DMS 273 (cell line): ENCODE results near the gene BANF2.

Experiments
- DNase-seq: peaks from one replicate; lab custom pipeline; 2025; ENCODE audit not compliant: unreplicated experiment; lab: John Stamatoyannopoulos, UW

BANF2 gene

GRCh38 chr20:17732907-17733521 lies 33.2 kb downstream of the BANF2 start:
- DNase-seq, result no peak

DNA sequence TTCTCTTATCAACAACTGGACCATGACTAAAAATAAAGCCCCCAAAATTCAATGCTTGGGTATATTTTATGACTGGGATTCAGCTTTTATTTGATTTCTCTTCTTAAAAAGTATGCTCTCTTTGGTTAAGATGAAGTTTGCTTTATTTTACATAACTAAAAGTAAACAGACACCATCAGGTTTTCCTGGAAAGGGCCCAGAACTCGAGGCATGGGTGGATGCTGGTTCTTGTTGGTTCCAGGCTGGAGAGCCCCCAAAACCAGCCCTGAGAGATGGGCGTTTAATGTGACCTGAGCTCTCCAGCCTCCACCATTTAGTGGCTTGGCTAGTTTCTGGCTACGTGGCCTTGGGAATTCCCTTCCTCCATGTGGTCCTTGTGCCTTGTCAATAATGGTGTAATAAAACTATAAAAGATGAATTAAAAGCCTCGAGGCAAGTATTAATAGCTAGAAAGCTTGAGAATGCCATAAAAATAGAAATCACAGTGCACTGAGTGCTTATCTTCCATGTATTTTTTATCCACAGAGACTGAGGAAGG lies 34.1 kb downstream of the BANF2 start:
- no peak for DNase-seq

DNA sequence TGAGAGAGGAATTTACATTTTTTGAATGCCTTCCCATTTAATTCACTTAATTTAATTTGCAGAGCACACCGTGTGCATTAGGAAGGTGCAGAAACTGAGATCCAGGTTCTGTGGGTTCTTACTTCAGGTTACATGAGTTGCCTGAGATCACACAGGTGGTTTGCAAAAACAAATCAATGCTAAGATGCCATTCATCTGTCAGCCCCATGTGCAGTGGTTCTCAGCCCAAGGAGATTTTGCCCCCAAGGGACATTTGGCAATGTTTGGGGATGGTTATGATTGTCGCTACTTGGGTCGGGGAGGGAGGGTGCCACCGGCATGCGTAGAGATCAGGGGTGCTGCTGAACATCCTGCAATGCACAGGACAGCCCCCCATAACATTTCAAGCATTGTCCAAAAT lies 34.6 kb downstream of the BANF2 start:
- DNase-seq, result no peak

DNA sequence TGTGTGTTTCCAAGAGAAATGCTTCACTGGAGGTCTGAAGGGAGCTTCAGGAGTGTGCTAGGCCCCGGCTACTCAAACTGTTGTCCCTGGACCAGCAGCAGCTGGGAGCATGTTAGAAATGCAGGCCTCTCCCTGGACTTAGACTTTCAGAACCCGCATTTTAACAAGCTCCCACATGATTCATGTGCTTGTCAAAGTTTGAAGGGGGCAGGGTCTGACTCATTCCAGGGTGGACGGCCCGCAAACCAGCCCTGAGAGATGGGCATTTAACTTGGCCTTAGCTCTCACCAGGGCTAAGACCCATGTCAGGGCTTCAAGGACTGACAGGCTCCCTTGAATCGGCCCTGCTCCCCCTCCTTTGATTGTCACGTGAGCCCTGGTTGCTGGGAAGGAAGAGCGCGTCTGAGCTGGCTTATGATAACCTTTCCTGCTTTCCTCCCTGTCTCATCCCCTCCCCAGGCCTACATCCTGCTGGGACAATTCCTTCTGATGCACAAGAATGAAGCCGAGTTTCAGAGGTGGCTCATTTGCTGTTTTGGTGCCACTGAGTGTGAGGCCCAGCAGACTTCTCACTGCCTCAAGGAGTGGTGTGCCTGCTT lies 35.5 kb downstream of the BANF2 start:
- DNase-seq, result no peak

DNA sequence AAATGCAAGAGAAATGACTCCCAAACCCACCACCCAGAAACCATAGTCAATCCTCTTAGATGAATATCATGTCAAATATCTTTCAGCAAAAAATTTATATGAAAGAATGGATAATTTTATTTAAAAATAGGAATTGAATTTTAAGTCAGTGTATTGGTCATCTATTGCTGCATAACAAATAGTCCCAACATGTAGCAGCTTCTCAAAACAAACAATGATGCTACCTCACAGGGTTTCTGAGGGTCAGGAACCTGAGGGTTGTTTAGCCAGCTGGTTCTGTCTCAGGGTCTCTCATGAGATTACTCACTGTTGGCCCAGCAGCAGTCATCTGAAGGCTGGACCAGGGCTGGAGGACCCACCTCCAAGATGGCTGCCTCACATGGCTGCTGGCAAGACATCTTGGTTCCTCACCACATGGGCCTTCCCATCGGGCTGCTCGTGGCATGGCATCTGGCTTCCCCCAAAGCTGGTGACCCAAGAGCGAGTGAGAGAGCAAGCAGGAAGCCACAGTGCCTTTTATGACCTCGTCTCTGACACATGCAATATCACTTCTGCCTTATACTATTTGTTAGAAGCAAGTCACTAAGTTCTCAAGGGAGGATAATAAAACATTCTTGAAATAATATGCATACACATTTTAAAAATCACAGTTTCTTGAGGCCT lies 36.3 kb downstream of the BANF2 start:
- DNase-seq, result no peak

DNA sequence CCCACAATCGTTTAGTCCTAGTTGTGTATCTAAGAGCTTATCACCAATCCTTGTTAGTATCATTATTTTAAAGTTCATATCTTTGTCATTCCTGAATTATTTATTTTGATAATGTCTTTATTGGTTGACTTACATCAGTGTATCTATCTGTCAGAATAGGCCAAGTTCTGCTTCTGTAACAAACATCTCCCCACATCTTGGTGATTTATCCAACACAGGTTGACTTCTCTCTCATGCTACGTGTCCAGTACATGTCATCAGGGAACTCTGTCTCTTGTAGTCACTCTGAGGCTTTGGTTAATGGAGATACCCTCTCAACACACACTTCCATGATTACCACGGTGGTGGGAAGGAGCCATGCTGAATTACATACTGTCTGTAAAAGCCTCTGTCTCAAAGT lies 38.4 kb downstream of the BANF2 start:
- DNase-seq, result no peak

- no peak for DNase-seq
Measured at GRCh38 chr20:17741220-17741619, 41.5 kb downstream of the BANF2 start.

DNA sequence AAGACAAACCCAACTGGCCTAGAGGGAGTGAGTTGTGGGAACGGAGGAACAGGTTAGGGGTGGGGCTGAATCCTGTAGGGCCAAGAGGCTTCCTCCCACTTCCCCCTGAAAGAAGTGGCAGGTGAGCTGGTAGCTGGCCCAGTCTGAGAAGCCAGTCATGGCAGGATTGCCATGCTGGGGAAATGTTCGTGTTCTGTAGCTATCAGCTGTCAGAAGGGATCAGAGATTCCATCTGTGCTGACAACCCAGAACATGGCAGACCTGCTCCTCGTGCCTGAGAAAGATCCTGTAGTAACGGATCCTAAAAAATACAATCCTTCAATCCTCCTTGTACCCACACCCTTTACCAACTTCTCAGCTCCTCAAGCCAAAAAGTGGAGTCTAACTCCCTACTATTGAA lies 43.0 kb downstream of the BANF2 start:
- no peak for DNase-seq

DNA sequence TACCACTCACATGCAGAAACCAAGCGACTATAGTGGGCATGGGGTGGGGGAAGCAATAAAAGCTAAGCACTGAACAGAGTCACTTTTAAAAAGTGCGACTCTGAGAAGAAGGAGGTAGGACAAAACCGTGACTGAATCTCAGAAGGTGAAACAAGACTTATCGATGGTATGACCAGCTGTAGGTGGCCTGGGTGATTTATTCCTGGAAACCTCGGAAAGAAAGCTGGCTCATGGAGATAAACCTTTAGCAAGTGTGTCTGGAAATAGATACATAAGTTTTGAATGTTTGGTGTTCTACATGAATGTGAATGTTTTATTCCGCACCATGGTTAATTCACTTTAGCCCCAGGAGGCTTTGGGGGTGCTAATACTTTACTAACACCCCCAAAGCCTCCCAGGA lies 43.9 kb downstream of the BANF2 start:
- DNase-seq, result no peak

DNA sequence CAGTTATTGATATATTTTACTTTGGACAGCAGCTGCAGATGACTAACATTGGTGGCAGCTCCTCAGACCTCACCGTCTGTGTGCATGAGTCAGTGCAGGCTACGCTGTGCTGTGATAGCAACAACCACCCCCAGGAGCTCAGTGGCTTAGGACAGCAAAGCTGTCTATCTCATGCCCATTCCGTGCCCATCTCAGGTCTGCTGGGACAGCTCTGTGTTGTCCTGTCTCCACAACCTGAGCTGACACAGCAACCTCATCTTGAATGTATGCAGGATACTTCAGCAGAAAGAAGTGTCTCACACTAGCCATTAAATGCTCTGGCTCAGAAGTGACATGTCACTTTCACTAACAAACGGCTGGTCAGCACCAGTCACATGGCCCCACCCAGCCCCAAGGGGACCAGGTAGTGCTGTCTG lies 47.7 kb downstream of the BANF2 start:
- no peak for DNase-seq

- no peak for DNase-seq
Measured at GRCh38 chr20:17748279-17748678, 48.5 kb downstream of the BANF2 start.

DNA sequence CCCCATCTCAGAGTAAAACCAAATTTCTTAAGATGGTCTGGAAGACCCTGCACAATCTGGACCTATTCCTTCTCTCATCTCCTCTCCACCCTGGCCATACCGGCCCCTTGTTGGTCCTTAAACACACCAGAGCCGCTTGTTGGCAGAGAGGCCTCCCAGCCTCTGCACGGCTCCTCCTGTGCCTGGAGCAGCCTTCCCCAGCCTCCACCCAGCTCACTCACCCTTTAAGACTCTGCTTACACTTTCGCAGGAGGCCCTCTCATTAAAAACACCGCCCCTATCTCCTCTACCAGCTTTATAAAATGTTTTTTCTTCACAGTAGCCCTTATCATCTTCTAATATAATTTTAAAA lies 49.8 kb downstream of the BANF2 start:
- no peak for DNase-seq

GRCh38 chr20:17749978-17750721 lies 50.4 kb downstream of the BANF2 start:
- no peak for DNase-seq

- DNase-seq, result no peak
Measured at GRCh38 chr20:17750722-17751045, 50.9 kb downstream of the BANF2 start.

DNA sequence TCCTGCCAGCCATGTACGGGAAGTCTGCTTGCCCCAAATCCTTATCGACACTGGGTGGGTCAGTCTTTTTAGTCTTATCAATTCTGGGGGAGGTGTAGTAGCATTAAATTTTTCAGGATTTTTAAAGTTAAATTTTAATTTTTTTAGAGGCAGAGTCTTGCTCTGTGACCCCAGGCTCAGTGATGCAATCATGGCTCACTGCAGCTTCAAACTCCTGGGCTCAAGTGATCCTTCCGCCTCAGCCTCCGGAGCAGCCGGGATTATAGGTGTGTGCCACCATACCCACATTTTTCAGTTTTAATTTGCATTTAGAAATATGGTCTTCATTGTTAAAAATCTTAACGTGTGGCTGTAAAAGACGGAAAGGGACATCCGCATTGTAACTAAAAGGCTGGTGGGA lies 51.9 kb downstream of the BANF2 start:
- no peak for DNase-seq

GRCh38 chr20:17752459-17752858 lies 52.7 kb downstream of the BANF2 start:
- no peak for DNase-seq

DNA sequence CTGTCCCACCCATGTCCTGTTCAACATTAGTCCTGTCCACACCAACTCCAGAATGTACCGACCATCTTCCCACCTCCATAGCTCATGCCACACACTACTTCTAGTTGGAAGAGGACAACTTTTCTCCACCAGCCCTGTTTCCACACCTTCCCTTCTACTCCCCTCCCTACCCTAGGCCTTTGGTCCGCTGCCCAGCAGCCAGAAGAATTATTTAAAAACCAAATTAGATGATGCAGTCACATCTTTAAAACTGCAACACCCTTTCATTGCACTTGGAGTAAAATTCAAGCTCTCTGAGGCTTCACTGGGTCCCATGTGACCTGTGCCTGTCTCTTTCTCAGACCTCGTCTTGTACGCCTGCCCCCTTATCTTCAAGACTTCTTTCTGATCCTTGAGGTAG lies 53.8 kb downstream of the BANF2 start:
- DNase-seq, result no peak

DNA sequence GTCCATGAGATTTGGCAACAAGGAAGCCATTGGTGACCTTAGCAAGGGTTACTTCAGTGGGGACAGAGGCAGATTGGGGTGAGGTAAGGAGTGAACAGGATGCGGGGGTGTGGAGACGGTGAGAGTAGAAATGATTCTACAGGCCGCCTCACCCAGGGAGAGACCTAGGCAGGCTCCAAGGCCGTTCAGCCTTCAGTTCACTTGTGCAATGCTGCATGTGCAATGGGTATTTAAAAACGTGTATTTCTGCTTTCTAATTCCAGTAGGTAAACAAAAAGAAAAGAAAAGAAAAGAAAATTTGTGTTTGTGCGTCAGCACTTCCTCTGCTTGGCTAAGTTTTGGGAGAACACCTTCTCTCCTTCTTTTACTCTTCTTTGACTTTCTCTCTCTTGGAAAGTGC lies 56.8 kb downstream of the BANF2 start:
- DNase-seq, result no peak

GRCh38 chr20:17757496-17757895 lies 57.7 kb downstream of the BANF2 start:
- DNase-seq, result no peak

GRCh38 chr20:17758010-17758409 lies 58.2 kb downstream of the BANF2 start:
- no peak for DNase-seq

DNA sequence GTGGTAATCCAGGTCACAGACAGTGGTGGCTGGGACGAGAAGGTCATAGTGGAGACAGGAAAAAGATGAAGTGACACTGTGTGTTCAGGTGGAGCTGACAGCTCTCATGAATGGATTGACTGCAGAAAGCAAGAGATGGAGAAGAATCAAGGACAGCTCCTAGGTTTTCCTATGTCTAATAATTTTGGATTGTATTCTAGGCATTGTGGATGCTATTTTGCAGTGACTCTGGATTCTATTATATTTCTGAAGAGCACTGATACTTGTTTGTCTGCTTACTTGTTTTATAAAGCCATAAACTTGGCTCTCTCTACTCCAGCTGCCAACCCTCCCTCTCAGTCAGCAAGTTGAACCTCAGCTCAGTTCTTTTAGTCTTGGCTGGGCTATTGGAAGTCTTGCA lies 58.7 kb downstream of the BANF2 start:
- no peak for DNase-seq

GRCh38 chr20:17759449-17759848 lies 59.7 kb downstream of the BANF2 start:
- DNase-seq, result no peak
